Neuronal stem cell (in vitro differentiated cells): Measurements from ENCODE around the gene SETX. TPM values are rescaled to one million over a fixed set of nuclear protein-coding genes. Genes with fewer than 3 reads are reported as not detected.

ENCODE experiments used
- DNase-seq: peaks from one replicate; pipeline ENCODE4 v3.0.0-alpha.2; 2013; ENCODE audit warnings: low spot score
- H2AFZ ChIP-seq: one replicate; pipeline ENCODE4 v1.6.1; 2013; ENCODE audit warnings: mild to moderate bottlenecking, low read length, inconsistent platforms
- H2AK5ac ChIP-seq: 2 replicates; pipeline ENCODE4 v1.6.1; 2013; ENCODE audit warnings: low read depth, mild to moderate bottlenecking, inconsistent platforms, low read length, moderate library complexity, mixed read lengths
- H2BK120ac ChIP-seq: 2 replicates; pipeline ENCODE4 v1.6.1; 2013; ENCODE audit warnings: low read depth, mild to moderate bottlenecking, inconsistent platforms, low read length, moderate library complexity, mixed read lengths
- H2BK12ac ChIP-seq: one replicate; pipeline ENCODE4 v1.6.1; 2013; ENCODE audit warnings: low read length, inconsistent platforms
- H2BK15ac ChIP-seq: 2 replicates; pipeline ENCODE4 v1.6.1; 2013; ENCODE audit warnings: mild to moderate bottlenecking, low read length, inconsistent platforms, mixed read lengths
- H2BK5ac ChIP-seq: one replicate; pipeline ENCODE4 v1.6.1; 2013; ENCODE audit warnings: inconsistent platforms, mild to moderate bottlenecking, low read length, moderate library complexity
- H3K14ac ChIP-seq: one replicate; pipeline ENCODE4 v1.6.1; 2013; ENCODE audit warnings: low read length, inconsistent platforms
- H3K18ac ChIP-seq: 2 replicates; pipeline ENCODE4 v1.6.1; 2013; ENCODE audit warnings: low read length, inconsistent platforms
- H3K23ac ChIP-seq: 2 replicates; pipeline ENCODE4 v1.6.1; 2013; ENCODE audit warnings: low read depth, mild to moderate bottlenecking, mixed read lengths, low read length, inconsistent platforms; ENCODE audit not compliant: poor library complexity
- H3K27ac ChIP-seq: replicated peaks from 3 replicates; pipeline ENCODE4 v1.5.1; 2013; ENCODE audit warnings: low read length, inconsistent platforms
- H3K27me3 ChIP-seq, 3 experiments: 2 replicates each; pipeline ENCODE4 v1.6.1; 2013; ENCODE audit warnings: low read length in 3 of 3, mild to moderate bottlenecking in 2 of 3, inconsistent platforms in 1 of 3, low read depth in 1 of 3, mixed read lengths in 1 of 3, moderate library complexity in 1 of 3; ENCODE audit not compliant: control insufficient read depth in 3 of 3, insufficient read depth in 3 of 3
- H3K36me3 ChIP-seq, 2 donors: replicated peaks in 1 of 2; 2 replicates each; pipeline ENCODE4 v1.6.1; 2013; ENCODE audit warnings: low read length in 2 of 2; ENCODE audit not compliant: control insufficient read depth in 2 of 2, insufficient read depth in 2 of 2
- H3K4ac ChIP-seq: 2 replicates; pipeline ENCODE4 v1.6.1; 2013; ENCODE audit warnings: inconsistent platforms, mild to moderate bottlenecking, low read length, moderate library complexity
- H3K4me1 ChIP-seq, 2 donors: 1 replicate in 1 of 2; 2 replicates in 1 of 2; pipeline ENCODE4 v1.6.1; 2013; ENCODE audit warnings: low read length in 2 of 2, low read depth in 1 of 2; ENCODE audit not compliant: control insufficient read depth in 2 of 2, insufficient read depth in 1 of 2
- H3K4me2 ChIP-seq: one replicate; pipeline ENCODE4 v1.6.1; 2013; ENCODE audit warnings: mild to moderate bottlenecking, low read length, inconsistent platforms; ENCODE audit not compliant: insufficient read depth, poor library complexity, severe bottlenecking
- H3K4me3 ChIP-seq, 2 donors: 2 replicates each; pipeline ENCODE4 v1.5.1; 2013; ENCODE audit warnings: low read length in 2 of 2, mild to moderate bottlenecking in 2 of 2, inconsistent platforms in 1 of 2, moderate library complexity in 1 of 2
- H3K79me1 ChIP-seq: one replicate; pipeline ENCODE4 v1.6.1; 2013; ENCODE audit warnings: low read depth, mild to moderate bottlenecking, inconsistent platforms, low read length, moderate library complexity
- H3K9ac ChIP-seq: one replicate; pipeline ENCODE4 v1.6.1; 2013; ENCODE audit warnings: mild to moderate bottlenecking, low read depth, low read length, inconsistent platforms; ENCODE audit not compliant: poor library complexity
- H3K9me3 ChIP-seq, 2 donors: replicated peaks in 1 of 2; 2 replicates each; pipeline versions ENCODE3 to v1.6.1; 2013; ENCODE audit warnings: low read length in 2 of 2, mild to moderate bottlenecking in 2 of 2, inconsistent platforms in 1 of 2, low read depth in 1 of 2, mixed read lengths in 1 of 2, moderate library complexity in 1 of 2; ENCODE audit not compliant: control insufficient read depth in 2 of 2, insufficient read depth in 1 of 2
- H4K8ac ChIP-seq: one replicate; pipeline ENCODE4 v1.6.1; 2013; ENCODE audit warnings: low read depth, mild to moderate bottlenecking, inconsistent platforms, low read length, moderate library complexity
- H4K91ac ChIP-seq: one replicate; pipeline ENCODE4 v1.6.1; 2013; ENCODE audit warnings: low read length, low read depth, mild to moderate bottlenecking, inconsistent platforms; ENCODE audit not compliant: poor library complexity
- WGBS, 2 donors: extraction: QIAGEN DNeasy Blood & Tissue Kit; methylation state at CpG; one replicate each; pipeline ENCODE4 v1.1.7; 2013; ENCODE audit warnings: missing lambda C conversion rate in 2 of 2, mixed read lengths in 1 of 2; ENCODE audit not compliant: insufficient read length in 2 of 2, insufficient replicate concordance in 1 of 2; ENCODE audit errors: extremely low coverage in 2 of 2; 5-methylcytosine and 5-hydroxymethylcytosine counted together
- polyA plus RNA-seq, 2 experiments: library from polyadenylated mRNA; stranded (reverse); fragments of 200-250 nt; gene quantifications; one replicate each; pipeline ENCODE4 v1.2.3, GENCODE V29; 2013

SETX gene, protein sequence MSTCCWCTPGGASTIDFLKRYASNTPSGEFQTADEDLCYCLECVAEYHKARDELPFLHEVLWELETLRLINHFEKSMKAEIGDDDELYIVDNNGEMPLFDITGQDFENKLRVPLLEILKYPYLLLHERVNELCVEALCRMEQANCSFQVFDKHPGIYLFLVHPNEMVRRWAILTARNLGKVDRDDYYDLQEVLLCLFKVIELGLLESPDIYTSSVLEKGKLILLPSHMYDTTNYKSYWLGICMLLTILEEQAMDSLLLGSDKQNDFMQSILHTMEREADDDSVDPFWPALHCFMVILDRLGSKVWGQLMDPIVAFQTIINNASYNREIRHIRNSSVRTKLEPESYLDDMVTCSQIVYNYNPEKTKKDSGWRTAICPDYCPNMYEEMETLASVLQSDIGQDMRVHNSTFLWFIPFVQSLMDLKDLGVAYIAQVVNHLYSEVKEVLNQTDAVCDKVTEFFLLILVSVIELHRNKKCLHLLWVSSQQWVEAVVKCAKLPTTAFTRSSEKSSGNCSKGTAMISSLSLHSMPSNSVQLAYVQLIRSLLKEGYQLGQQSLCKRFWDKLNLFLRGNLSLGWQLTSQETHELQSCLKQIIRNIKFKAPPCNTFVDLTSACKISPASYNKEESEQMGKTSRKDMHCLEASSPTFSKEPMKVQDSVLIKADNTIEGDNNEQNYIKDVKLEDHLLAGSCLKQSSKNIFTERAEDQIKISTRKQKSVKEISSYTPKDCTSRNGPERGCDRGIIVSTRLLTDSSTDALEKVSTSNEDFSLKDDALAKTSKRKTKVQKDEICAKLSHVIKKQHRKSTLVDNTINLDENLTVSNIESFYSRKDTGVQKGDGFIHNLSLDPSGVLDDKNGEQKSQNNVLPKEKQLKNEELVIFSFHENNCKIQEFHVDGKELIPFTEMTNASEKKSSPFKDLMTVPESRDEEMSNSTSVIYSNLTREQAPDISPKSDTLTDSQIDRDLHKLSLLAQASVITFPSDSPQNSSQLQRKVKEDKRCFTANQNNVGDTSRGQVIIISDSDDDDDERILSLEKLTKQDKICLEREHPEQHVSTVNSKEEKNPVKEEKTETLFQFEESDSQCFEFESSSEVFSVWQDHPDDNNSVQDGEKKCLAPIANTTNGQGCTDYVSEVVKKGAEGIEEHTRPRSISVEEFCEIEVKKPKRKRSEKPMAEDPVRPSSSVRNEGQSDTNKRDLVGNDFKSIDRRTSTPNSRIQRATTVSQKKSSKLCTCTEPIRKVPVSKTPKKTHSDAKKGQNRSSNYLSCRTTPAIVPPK (N-terminal part only)
- 9.3 TPM for polyA plus RNA-seq (2013, experiment 1 of 2)
- 9.6 TPM for polyA plus RNA-seq (2013, experiment 2 of 2)

DNA sequence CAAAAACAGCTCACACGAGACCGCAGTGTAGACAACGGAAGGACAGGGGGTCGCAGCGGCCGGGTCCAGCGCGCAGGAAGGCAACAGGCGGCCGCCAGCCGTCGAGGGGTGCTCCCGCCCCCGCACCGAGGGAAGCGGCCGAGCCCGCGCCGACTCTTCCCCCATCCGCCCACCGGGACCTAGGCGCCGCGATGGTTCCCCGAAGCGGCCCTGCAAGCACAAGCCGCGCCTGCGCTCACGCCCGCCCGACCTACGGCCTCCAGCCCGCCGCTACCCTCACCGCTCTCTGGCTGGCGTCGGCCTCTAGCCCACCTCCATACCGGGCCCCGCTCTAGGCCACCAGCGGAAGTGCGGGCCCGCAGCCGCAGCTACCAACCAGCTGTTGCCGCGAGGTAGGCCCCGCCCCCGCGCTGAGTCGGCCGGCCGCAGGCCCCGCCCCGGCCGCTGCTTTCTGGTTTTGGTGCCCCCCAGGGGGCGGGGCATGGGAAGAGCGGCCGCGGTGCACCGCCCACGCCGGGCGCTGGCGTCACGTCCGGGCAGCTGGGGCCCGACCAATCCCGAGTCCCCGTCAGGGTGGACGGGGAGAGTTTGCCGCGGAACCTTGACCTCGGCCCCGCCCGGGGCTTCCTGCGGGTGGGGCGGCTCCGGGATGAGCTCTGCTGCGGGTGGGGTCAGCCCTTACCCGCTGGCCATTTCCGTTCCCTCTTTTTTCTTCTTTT lies at the start of gene SETX:
SETX (minus strand) TSS at position 350 of the 719 bp plus-strand sequence. CDS start 5,558 bp downstream, outside the sequence.
- no CpG with 5 or more reads among the region's 82 CpGs for WGBS, 2 donors
- Histone ChIP-seq H3K4me3 (peak within 1 kb of the TSS; percentile 97 to 100), H2BK15ac (peak within 1 kb of the TSS; percentile 43), H3K18ac (peak within 1 kb of the TSS; percentile 99), H3K27me3 (peaks cover 0 to 1% (median 0%) of the 10 kb centered on the region in 3 experiments), H3K9me3 (no peaks in the 10 kb centered on the region), H3K23ac (peak within 1 kb of the TSS; percentile 98), H3K4me1 (peaks cover 4 to 6% of the 10 kb centered on the region in 2 donors), H4K91ac (peak within 1 kb of the TSS; percentile 79), H3K27ac (peak within 1 kb of the TSS; percentile 70), H3K79me1 (peaks cover 6% of the 10 kb centered on the region), H2AK5ac (peak within 1 kb of the TSS; percentile 93), H2BK12ac (no peak within 1 kb of the TSS), H3K14ac (peak within 1 kb of the TSS; percentile 89), H4K8ac (no peak within 1 kb of the TSS), H2AFZ (peak within 1 kb of the TSS; percentile 96), H3K4me2 (peak within 1 kb of the TSS; percentile 74), H3K9ac (peak within 1 kb of the TSS; percentile 98), H2BK120ac (peak within 1 kb of the TSS; percentile 47), H2BK5ac (peak within 1 kb of the TSS; percentile 90), H3K36me3 (peaks cover 12 to 42% of the 10 kb centered on the region in 2 donors), H3K4ac (no peak within 1 kb of the TSS)
- peak; percentile 96 for DNase-seq

DNA sequence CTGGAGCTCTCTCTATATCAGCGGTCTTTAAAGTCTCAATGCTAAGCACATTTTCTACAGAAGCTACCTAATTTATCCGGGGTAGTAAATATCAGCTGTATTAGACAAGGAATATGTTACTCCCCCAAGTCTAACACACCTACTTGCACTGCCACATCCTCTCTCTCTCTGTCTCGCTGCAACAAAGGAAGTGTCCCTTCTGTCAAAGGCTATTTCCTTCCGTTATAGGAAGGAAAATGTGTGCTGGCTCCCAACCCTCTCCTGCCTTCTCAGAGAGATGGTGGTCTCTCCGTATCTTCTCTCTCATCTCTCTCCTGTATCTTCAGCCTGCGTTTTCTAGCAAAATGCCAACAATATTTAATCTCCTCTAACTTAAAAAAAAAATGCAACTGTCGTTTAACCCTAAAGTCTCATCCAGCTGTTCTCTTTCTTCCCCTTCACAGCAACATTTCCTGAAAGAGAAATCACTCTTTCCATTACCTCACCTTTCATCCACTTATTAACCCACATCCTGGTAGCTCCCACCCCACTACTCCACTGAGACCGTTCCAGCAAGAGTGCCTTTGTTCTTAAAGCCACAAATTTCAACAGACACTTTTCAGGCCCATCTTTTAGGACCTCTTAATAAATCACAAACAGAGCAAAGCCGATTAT lies 49.6 kb upstream of the SETX start:
- no peak overlapping the region for H2AFZ ChIP-seq
- H3K14ac ChIP-seq, result no peak overlapping the region
- H4K91ac ChIP-seq, result no peak overlapping the region
- no peak overlapping the region for H2BK120ac ChIP-seq
- H4K8ac ChIP-seq, result no peak overlapping the region
- H3K4me1 ChIP-seq, result peaks cover 6 to 11% of the 10 kb centered on the region in 2 donors
- H2BK12ac ChIP-seq, result no peak overlapping the region
- H3K23ac ChIP-seq, result no peak overlapping the region
- no peak overlapping the region for H3K27ac ChIP-seq
- H3K4ac ChIP-seq, result no peak overlapping the region
- no CpG with 5 or more reads among the region's 9 CpGs for WGBS, 2 donors
- H3K79me1 ChIP-seq, result peaks cover 5% of the 10 kb centered on the region
- no peaks in the 10 kb centered on the region for H3K9me3 ChIP-seq
- no peak overlapping the region for H3K18ac ChIP-seq
- no peak for DNase-seq
- H3K9ac ChIP-seq, result no peak overlapping the region
- no peak overlapping the region for H2AK5ac ChIP-seq
- H3K36me3 ChIP-seq, result peaks cover 19 to 48% of the 10 kb centered on the region in 2 donors
- H3K4me2 ChIP-seq, result no peak overlapping the region
- H2BK15ac ChIP-seq, result no peak overlapping the region
- H3K4me3 ChIP-seq, result no peak overlapping the region
- H2BK5ac ChIP-seq, result no peak overlapping the region
- peaks cover 0 to 16% (median 3%) of the 10 kb centered on the region in 3 experiments for H3K27me3 ChIP-seq

DNA sequence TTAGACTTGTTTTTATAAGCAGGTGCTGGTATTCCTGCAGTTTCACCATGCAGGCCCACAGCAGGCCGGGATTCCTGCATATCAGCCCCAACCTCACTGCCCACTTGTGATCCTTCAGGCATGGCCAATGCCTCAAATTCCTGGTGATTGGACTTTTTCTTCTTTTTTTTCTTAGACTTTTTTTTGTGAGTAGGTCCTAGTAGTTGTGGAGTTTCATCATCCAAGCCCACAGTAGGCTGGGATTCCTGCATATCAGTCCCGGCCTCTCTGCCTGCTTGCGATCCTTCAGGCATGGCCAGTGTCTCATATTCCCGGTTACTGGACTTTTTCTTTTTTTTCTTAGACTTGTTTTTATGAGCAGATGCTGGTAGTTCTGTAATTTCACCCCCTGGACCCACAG lies 47.0 kb upstream of the SETX start:
- Histone ChIP-seq H2BK15ac (no peak overlapping the region), H4K8ac (no peak overlapping the region), H3K4me3 (no peak overlapping the region), H3K27me3 (no peaks in the 10 kb centered on the region), H2BK12ac (no peak overlapping the region), H3K4me2 (no peak overlapping the region), H3K9me3 (no peaks in the 10 kb centered on the region), H3K4me1 (peaks cover 5 to 7% of the 10 kb centered on the region in 2 donors), H3K4ac (no peak overlapping the region), H3K9ac (no peak overlapping the region), H3K23ac (no peak overlapping the region), H3K14ac (no peak overlapping the region), H3K18ac (no peak overlapping the region), H2AFZ (no peak overlapping the region), H2BK5ac (no peak overlapping the region), H4K91ac (no peak overlapping the region), H3K79me1 (peaks cover 5% of the 10 kb centered on the region), H2AK5ac (no peak overlapping the region), H3K27ac (no peak overlapping the region), H2BK120ac (no peak overlapping the region), H3K36me3 (peaks cover 34 to 71% of the 10 kb centered on the region in 2 donors)
- no CpG with 5 or more reads among the region's 4 CpGs for WGBS, 2 donors
- DNase-seq, result no peak
